ENCODE data around the gene TBX6.

DNA sequence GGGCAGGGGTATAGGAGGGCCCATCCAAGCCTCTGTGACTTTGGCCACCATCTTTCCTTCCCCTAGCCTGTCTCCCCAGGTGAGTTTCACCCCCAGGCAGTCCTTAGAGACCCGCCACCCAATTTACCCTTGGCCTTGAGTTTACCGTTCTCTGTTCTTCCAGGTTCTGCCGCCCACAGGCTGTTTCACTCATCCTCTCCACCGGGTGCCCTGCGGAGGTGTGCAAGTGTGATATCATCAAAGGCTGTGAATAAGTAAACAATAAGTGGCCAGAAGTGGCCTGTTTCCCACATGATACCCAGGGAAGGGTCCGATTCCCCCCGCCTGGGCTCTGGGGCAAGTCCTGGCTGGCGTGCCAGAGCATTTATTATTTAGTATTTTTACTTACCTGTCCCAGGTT, 45.5 kb downstream of the TBX6 start:
- no peak for TF ChIP-seq CTCF (IDR thresholded peaks at IDR 0.05)
- no peak for TF ChIP-seq POLR2AphosphoS5 (IDR thresholded peaks at IDR 0.05; ENCODE audit: low read depth, low read length)
- TF ChIP-seq, protein P1, sequence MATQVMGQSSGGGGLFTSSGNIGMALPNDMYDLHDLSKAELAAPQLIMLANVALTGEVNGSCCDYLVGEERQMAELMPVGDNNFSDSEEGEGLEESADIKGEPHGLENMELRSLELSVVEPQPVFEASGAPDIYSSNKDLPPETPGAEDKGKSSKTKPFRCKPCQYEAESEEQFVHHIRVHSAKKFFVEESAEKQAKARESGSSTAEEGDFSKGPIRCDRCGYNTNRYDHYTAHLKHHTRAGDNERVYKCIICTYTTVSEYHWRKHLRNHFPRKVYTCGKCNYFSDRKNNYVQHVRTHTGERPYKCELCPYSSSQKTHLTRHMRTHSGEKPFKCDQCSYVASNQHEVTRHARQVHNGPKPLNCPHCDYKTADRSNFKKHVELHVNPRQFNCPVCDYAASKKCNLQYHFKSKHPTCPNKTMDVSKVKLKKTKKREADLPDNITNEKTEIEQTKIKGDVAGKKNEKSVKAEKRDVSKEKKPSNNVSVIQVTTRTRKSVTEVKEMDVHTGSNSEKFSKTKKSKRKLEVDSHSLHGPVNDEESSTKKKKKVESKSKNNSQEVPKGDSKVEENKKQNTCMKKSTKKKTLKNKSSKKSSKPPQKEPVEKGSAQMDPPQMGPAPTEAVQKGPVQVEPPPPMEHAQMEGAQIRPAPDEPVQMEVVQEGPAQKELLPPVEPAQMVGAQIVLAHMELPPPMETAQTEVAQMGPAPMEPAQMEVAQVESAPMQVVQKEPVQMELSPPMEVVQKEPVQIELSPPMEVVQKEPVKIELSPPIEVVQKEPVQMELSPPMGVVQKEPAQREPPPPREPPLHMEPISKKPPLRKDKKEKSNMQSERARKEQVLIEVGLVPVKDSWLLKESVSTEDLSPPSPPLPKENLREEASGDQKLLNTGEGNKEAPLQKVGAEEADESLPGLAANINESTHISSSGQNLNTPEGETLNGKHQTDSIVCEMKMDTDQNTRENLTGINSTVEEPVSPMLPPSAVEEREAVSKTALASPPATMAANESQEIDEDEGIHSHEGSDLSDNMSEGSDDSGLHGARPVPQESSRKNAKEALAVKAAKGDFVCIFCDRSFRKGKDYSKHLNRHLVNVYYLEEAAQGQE (IDR thresholded peaks at IDR 0.05; ENCODE audit: insufficient read depth in 1 of 2, low read depth in 2 of 2, low read length in 1 of 2): no peak
- TF ChIP-seq TCF7L2 (IDR thresholded peaks at IDR 0.05; ENCODE audit: low read depth, low read length): no peak
- no peak for TF ChIP-seq SIN3A (IDR thresholded peaks at IDR 0.05; ENCODE audit: borderline replicate concordance, insufficient read depth, low read depth, low read length)
